C4-2B (cell line): ENCODE data around the gene SEC63.

Source experiments
- ZFX ChIP-seq: fragments of 450-650 bp; IDR thresholded peaks from 2 replicates; pipeline ENCODE4 v1.6.1; 2017
- TF ChIP-seq, protein P1 (sequence below): fragments of 450-650 bp; conservative IDR thresholded peaks from 2 replicates; pipeline ENCODE4 v1.5.1; 2017; ENCODE audit warnings: mild to moderate bottlenecking

DNA sequence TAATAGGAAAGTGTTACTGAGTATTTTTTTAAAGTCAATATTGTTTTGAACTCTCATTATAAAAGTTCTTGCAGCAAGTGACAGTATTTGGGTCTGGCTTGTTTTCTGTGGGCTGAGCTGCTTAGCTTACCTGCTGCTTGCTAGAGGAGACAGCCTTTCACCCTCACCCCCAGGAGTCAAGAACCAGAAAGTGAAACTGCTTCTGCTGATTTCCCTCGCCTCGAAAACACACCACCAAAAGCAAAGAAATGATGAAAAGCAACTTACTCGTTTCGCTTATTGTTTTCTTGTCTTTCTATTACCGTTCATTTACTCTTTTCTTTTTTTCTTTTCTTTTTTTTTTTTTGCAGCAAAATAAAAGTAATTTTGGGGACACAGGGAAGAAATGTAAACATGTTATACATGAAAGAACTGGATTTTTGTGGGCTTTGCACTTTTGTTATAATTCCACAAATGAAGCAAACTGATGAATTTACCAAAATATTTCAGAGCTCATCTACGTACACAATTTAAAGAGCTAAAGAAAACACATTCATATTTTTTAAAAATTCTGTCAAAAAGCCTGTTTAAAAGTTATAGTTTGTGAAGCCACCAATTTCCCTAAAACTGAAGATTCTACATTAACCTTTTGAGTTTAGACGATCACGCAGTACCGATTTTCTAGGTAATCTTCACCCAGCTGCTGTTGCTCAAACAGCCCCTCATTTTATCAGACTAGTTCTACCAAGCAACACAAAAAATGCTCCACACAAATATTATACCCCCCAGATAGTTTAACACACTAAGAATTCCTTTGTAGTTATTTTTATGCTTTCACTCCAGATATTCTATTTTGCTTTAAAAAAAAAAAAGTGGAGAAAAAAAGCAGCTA is 135.6 kb downstream of the SEC63 start:
- TF ChIP-seq, protein P1, sequence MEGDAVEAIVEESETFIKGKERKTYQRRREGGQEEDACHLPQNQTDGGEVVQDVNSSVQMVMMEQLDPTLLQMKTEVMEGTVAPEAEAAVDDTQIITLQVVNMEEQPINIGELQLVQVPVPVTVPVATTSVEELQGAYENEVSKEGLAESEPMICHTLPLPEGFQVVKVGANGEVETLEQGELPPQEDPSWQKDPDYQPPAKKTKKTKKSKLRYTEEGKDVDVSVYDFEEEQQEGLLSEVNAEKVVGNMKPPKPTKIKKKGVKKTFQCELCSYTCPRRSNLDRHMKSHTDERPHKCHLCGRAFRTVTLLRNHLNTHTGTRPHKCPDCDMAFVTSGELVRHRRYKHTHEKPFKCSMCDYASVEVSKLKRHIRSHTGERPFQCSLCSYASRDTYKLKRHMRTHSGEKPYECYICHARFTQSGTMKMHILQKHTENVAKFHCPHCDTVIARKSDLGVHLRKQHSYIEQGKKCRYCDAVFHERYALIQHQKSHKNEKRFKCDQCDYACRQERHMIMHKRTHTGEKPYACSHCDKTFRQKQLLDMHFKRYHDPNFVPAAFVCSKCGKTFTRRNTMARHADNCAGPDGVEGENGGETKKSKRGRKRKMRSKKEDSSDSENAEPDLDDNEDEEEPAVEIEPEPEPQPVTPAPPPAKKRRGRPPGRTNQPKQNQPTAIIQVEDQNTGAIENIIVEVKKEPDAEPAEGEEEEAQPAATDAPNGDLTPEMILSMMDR: no peak
- no peak for TF ChIP-seq ZFX
